Embryonic facial prominence (tissue), 1 donor: ENCODE measurements around the gene GPR3.
"Not testable (repeated sequence)": the region's sequence is repeated elsewhere in the genome, so short reads cannot be mapped to it uniquely, and the experiment has no call there.

Experiments
- DNase-seq: peaks from one replicate; pipeline ENCODE4 v3.0.0-alpha.2; 2016; ENCODE audit errors: extremely low spot score

Gene GPR3

GRCh38 chr1:27399251-27400025 lies 7.0 kb downstream of the GPR3 start:
- no peak for DNase-seq

DNA sequence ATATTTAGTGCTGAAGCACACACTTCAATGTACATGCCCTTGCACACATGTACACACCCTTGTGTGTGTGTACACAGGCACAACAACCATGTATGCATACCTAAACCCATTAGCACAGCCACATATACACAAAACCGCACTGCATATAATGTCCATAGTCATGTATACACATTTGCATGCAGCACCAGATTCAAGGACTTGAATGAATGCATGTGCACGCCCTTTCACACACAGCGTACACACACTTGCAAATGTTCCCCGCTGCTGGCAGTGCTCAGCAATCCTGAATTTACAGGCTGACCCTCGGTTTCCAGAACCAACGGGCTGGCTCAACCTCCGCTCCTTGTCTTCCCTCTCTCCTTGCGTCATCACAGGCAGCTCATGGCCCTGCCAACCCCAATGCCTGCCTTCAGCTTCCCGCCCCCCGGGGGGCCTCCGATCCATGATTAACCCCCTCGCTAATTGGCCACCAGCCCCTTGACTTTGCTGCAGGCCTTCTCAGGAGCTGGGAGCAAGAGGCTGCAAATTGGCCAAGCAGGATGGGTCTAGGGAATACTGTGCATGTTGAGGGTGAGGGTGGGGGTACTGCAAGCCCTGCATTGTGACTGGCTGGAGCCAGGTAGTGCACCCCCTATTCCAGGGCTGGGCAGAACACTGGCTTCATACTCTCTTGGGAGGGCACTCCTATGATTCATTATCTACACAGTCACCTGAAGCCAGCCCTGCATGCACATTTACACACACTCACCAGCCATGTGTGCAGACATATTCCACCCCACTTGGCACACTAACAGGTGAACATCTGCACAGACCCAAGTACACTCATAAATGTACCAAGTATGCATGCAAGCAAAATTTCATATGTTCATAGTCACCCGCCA lies 7.9 kb downstream of the GPR3 start:
- no peak for DNase-seq

GRCh38 chr1:27400963-27401341 lies 8.5 kb downstream of the GPR3 start:
- DNase-seq: no peak

DNA sequence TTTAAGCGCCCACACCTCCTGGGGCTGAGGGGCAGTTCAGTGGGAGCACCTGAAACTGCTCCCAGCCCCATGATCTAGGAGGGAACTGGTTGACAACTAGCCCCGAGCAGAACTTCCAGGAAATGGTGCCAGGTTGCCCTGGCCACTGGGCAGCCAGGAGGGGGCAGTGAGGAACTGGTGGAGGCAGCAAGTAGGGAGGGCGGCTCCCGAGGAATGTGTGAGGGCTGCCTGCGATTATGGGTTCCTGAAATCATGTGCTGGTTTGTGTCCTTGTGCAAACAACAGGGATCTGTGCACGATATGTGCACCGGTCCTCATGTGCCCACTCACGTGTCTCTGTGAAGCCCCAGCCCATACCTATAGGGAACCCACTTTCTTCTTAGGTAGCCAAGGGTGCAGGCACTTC lies 9.9 kb downstream of the GPR3 start:
- DNase-seq: no peak

- DNase-seq: peak; percentile 51
Measured at GRCh38 chr1:27403065-27403726, 10.8 kb downstream of the GPR3 start.

- no peak for DNase-seq
Measured at GRCh38 chr1:27403931-27404330, 11.5 kb downstream of the GPR3 start.

- DNase-seq: no peak
Measured at GRCh38 chr1:27405074-27405473, 12.7 kb downstream of the GPR3 start.

GRCh38 chr1:27405598-27406361 lies 13.4 kb downstream of the GPR3 start:
- not testable (repeated sequence) for DNase-seq

DNA sequence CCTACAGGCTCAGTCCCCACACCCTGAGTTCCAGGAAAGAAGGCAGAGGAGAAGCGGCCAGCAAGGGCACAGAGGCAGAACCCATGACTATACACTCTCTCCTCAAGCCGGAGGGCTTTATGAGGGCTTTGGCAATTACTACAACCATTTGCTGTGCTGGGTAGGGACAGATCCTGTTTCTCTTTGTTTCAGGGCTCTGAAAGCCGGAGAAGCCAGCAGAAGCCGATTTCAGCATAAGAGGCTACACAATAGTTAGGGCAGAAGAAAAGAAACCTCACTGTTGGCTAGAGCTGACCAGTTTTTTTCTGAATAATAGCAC lies 13.9 kb downstream of the GPR3 start:
- no peak for DNase-seq

GRCh38 chr1:27406791-27407190 lies 14.4 kb downstream of the GPR3 start:
- not testable (repeated sequence) for DNase-seq

- DNase-seq: no peak
Measured at GRCh38 chr1:27408151-27408550, 15.7 kb downstream of the GPR3 start.

- DNase-seq: no peak
Measured at GRCh38 chr1:27409669-27410068, 17.2 kb downstream of the GPR3 start.

- DNase-seq: no peak
Measured at GRCh38 chr1:27410709-27411108, 18.3 kb downstream of the GPR3 start.

GRCh38 chr1:27412502-27412901 lies 20.1 kb downstream of the GPR3 start:
- no peak for DNase-seq

GRCh38 chr1:27413004-27413403 lies 20.6 kb downstream of the GPR3 start:
- no peak for DNase-seq

GRCh38 chr1:27414091-27414490 lies 21.7 kb downstream of the GPR3 start:
- DNase-seq: no peak

DNA sequence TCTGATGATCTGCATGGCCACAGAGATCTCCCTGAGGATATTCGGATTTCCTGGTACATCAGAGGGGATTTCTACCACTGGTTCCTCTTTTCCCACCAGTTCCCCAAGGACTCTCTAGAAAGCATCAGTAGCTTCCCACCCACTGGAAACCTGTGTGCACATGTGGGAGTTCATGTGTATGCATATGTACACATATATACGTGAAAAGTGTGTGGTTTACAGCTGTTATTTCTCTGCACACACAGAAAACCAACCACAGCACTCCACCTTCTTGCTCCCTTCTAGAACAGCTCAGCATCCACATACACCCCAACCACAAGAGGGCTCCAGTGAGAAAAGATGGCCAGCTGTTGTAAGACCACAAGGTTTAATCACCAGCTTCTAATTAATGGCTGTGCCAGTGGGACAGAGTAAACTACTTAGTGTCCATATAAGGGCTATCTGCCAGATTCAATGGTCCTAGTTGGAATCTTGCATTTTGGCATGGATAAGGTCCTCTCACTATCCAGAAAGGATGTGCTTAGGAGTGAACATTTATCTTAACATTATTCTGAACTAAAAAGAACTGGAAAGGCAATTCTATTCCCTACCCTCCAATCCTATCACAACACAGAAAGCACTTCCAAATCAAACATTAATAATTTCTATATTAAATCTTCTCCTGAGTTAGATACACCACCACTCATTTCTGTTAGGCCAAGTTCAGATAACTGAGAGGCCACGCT lies 24.1 kb downstream of the GPR3 start:
- DNase-seq: no peak

DNA sequence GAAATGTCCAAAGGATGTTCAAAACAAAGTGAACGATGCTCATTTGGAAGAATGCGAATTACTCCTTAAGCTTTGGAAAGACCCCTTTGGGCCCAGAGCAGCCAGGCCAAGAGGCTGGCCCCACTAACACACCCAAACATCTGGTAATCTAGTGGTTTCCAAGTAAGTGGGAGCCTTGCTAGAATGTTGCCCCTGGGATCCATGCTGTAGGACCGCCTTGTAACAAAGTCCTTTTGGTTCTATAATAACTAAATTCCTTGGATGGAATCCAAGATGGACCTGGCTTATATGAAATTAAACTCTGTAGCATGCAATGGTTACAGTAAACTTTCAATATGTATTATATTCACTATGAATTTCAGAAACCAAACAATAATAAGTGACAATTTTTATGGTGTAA lies 25.3 kb downstream of the GPR3 start:
- no peak for DNase-seq

GRCh38 chr1:27418326-27419185 lies 26.1 kb downstream of the GPR3 start:
- no peak for DNase-seq

GRCh38 chr1:27423709-27424108 lies 31.3 kb downstream of the GPR3 start:
- DNase-seq: no peak
